ENCODE measurements around the gene PASK. TPM values are rescaled to one million over a fixed set of nuclear protein-coding genes. Genes with fewer than 3 reads are reported as not detected.
"Not testable (repeated sequence)": the region's sequence is repeated elsewhere in the genome, so short reads cannot be mapped to it uniquely, and the experiment has no call there.

The PASK gene
- total RNA-seq, 2 experiments from 2014 or later, result 71.3 to 74.8 TPM

DNA sequence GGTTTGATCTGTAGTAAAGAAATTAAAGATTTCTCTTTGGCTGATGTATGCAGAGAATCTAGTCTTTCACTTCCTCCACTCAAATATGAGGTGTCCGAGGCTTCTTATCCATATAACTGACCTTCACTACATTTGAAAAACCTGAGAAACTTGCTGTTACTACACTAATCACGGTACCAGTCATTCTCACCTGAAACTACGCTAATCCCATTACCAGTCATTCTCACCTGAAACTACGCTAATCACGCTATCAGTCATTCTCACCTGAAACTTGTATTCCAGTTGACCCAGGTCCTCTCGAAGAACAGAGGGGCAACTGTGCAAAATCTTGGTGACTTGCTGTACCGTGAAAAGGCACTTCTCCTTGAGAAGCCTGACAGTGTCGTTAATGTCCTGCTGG lies 52.3 kb downstream of the PASK start:
- TF ChIP-seq, protein P1, sequence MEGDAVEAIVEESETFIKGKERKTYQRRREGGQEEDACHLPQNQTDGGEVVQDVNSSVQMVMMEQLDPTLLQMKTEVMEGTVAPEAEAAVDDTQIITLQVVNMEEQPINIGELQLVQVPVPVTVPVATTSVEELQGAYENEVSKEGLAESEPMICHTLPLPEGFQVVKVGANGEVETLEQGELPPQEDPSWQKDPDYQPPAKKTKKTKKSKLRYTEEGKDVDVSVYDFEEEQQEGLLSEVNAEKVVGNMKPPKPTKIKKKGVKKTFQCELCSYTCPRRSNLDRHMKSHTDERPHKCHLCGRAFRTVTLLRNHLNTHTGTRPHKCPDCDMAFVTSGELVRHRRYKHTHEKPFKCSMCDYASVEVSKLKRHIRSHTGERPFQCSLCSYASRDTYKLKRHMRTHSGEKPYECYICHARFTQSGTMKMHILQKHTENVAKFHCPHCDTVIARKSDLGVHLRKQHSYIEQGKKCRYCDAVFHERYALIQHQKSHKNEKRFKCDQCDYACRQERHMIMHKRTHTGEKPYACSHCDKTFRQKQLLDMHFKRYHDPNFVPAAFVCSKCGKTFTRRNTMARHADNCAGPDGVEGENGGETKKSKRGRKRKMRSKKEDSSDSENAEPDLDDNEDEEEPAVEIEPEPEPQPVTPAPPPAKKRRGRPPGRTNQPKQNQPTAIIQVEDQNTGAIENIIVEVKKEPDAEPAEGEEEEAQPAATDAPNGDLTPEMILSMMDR (IDR thresholded peaks at IDR 0.05), result no peak
- Mint-ChIP-seq H3K36me3 (ENCODE audit: low read depth) (peaks cover 56% of the 10 kb centered on the region), H3K4me1 (ENCODE audit: low read depth) (peaks cover 63% of the 10 kb centered on the region), H3K4me3 (no peak overlapping the region), H3K27me3 (no peaks in the 10 kb centered on the region), H3K9me3 (no peaks in the 10 kb centered on the region), H3K27ac (peak overlapping the region; percentile 90)
- intact Hi-C loops (cut with micrococcal nuclease), result no loop called here
- peak; percentile 31 for ATAC-seq
- ChIA-PET POLR2A (interaction anchor here (0.7 to 3.8 kb wide), 2 partner anchors 15 to 233 kb away, joined by 3 to 24 read pairs; no protein-coding TSS in a partner anchor), CTCF (no interaction called here)
- DNase-seq, result no peak

DNA sequence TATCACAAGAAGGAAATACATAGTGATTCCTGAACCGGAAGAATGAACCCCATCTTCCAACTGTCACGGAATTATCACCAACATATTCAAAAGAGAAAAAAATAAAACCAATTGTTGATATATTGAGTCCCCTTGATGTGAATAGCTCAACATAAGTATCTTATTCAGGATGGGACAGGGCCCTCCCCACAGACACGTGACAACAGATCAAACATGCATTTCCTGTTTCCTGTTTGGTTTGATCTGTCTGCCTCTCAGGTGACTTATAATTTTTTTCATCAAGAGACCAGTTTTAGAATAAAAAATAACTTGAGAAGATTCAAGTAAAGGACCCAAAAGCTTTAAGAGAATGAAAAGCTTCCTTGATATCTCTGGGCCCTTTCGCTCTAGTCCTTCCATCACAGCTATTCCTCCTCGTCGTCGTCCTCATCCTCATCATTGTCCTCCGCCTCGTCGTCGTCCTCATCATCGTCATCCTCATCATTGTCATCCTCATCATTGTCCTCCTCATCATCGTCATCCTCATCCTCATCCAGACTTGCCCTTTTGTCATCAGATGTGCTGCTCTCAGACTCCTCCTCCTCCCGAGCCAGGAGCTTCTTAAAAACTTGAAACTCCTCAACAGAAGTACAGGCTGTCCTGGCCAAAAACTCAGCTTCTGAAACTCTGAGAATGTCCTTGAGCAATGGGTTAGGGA lies 53.5 kb downstream of the PASK start:
- POLR2A ChIA-PET, result interaction anchor here (2.6 to 3.8 kb wide), 3 partner anchors 13 to 54 kb away, joined by 9 to 24 read pairs (median 9); partner anchors contain the start of genes PASK and PPP1R7
- TF ChIP-seq, protein P1 (IDR thresholded peaks at IDR 0.05), result no peak
- Mint-ChIP-seq H3K36me3 (ENCODE audit: low read depth) (peaks cover 64% of the 10 kb centered on the region), H3K9me3 (no peaks in the 10 kb centered on the region), H3K4me1 (ENCODE audit: low read depth) (peaks cover 61% of the 10 kb centered on the region), H3K27me3 (no peaks in the 10 kb centered on the region), H3K27ac (peak overlapping the region; percentile 90), H3K4me3 (peak overlapping the region; percentile 13)
- DNase-seq (peak; percentile 57), ATAC-seq (peak; percentile 81)
- intact Hi-C loops (cut with micrococcal nuclease), result no loop called here
- CTCF ChIA-PET, result interaction anchor here (0.8 to 1.1 kb wide), 2 partner anchors 16 to 17 kb away, joined by 3 read pairs; no protein-coding TSS in a partner anchor

DNA sequence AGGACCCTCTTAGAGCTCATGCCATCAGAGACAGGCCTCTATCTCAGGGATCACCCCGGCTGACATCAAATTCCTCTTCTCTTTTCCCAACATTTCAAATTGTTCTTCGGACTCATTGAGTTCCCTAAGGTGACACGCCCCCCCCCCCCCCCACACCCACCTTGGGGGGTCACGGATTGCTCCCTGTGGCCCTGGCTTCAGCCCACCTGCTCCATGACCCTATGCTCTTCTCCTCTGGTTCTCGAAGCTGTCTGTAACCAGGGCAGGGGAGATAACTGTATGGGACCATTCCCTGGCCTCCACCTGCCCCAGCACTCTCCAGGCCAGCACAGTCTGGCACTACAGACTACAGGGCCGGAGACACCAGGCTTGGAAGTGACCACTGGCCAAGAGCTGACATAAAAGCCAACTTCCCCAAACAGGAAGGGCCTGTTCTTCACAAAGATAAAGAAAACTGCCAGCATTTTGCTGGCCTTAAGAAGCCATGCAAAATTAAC lies 54.3 kb downstream of the PASK start:
- TF ChIP-seq, protein P1 (IDR thresholded peaks at IDR 0.05), result no peak
- no peak overlapping the region for H3K4me3 Mint-ChIP-seq
- no peak for ATAC-seq
- intact Hi-C loops (cut with micrococcal nuclease), result no loop called here
- H3K27me3 Mint-ChIP-seq, result no peaks in the 10 kb centered on the region
- POLR2A ChIA-PET, result interaction anchor here (1.0 to 3.8 kb wide), 4 partner anchors 12 to 55 kb away, joined by 3 to 24 read pairs (median 9); partner anchors contain the start of genes PASK and PPP1R7
- CTCF ChIA-PET, result no interaction called here
- peaks cover 65% of the 10 kb centered on the region for H3K36me3 Mint-ChIP-seq (ENCODE audit: low read depth)
- no peak for DNase-seq
- peak overlapping the region; percentile 90 for H3K27ac Mint-ChIP-seq
- no peaks in the 10 kb centered on the region for H3K9me3 Mint-ChIP-seq
- H3K4me1 Mint-ChIP-seq (ENCODE audit: low read depth), result peaks cover 55% of the 10 kb centered on the region

DNA sequence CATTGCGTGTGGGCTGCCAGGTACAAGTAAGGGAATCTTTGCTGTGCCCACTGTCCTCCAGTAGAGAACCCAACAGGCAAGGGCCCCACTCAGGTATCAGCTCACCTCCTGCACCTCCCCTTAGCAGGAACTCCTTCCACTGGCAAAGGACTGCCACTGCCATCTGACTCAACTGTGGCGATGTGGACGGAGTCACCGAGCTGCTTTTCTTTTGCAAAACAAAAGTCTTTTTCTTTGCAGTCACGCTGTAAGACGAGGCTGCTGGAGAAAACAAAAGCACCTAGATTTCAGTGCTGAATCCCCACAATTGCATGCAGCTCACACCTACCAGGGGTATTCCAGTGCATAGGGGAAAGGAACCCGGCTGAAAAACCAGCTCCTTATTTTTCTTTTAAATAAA lies 55.1 kb downstream of the PASK start:
- Mint-ChIP-seq H3K27ac (peak overlapping the region; percentile 5), H3K4me3 (no peak overlapping the region), H3K36me3 (ENCODE audit: low read depth) (peaks cover 63% of the 10 kb centered on the region), H3K4me1 (ENCODE audit: low read depth) (peaks cover 50% of the 10 kb centered on the region), H3K27me3 (no peaks in the 10 kb centered on the region), H3K9me3 (no peaks in the 10 kb centered on the region)
- ATAC-seq (no peak), DNase-seq (no peak)
- intact Hi-C loops (cut with micrococcal nuclease), result no loop called here
- TF ChIP-seq, protein P1 (IDR thresholded peaks at IDR 0.05), result no peak
- ChIA-PET CTCF (interaction anchor here (1.4 kb wide), 1 partner anchor 16 kb away, joined by 3 read pairs; no protein-coding TSS in a partner anchor), POLR2A (interaction anchor here (0.6 to 2.9 kb wide), 5 partner anchors 10 to 56 kb away, joined by 3 to 9 read pairs (median 6); partner anchors contain the start of genes PASK and PPP1R7)

DNA sequence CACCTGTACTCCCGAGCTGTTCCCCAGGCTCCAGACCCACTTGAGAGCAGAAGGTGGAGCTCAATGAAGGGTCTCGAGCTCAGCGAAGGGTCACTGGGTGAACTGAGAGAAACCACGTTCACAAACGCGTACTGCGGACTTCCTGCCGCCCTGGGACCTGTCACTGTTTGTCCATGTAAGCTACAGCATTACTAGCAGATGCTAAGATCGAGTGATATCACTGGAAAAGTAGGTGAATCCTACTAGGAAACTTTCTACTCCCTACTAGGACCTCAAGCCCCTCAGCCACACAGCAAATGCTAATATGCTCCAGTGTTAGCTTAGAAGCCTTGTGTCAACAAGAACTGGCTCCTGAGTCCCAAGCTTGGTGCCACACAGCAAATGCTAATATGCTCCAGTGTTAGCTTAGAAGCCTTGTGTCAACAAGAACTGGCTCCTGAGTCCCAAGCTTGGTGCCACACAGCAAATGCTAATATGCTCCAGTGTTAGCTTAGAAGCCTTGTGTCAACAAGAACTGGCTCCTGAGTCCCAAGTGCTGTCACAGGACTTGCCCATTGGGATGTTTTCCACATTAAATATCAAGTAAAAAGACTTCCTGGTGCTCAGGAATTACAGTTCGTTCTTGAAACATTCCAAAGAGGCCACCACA lies 56.0 kb downstream of the PASK start:
- H3K27ac Mint-ChIP-seq; H3K4me3 Mint-ChIP-seq; ATAC-seq; H3K27me3 Mint-ChIP-seq; DNase-seq; intact Hi-C loops (cut with micrococcal nuclease); H3K9me3 Mint-ChIP-seq: not testable (repeated sequence)
- ChIA-PET POLR2A (interaction anchor here (1.3 to 1.8 kb wide), 3 partner anchors 9 to 57 kb away, joined by 3 to 6 read pairs (median 5); partner anchors contain the start of genes MTERF4 and PPP1R7), CTCF (interaction anchor here (0.6 to 1.4 kb wide), 2 partner anchors 12 to 15 kb away, joined by 3 read pairs; no protein-coding TSS in a partner anchor)
- H3K4me1 Mint-ChIP-seq (ENCODE audit: low read depth), result peaks cover 47% of the 10 kb centered on the region
- peaks cover 61% of the 10 kb centered on the region for H3K36me3 Mint-ChIP-seq (ENCODE audit: low read depth)

All from activated CD8-positive, alpha-beta T cell treated with anti-CD3 and anti-CD28 coated beads for 36 hours (primary cell).